ENCODE results near the gene TCTN3.
"Not testable (repeated sequence)": the region's sequence is repeated elsewhere in the genome, so short reads cannot be mapped to it uniquely, and the experiment has no call there.

TCTN3 gene

GRCh38 chr10:95628786-95629185, 64.9 kb downstream of the TCTN3 start:
- FAIRE-seq, result no peak
- TF ChIP-seq CTCF (IDR thresholded peaks at IDR 0.05; ENCODE audit: insufficient read depth, missing control alignments), result no peak
- DNase-seq (ENCODE audit: insufficient read length, low spot score), result no peak

GRCh38 chr10:95626500-95626899, 67.2 kb downstream of the TCTN3 start:
- no peak for TF ChIP-seq CTCF (IDR thresholded peaks at IDR 0.05; ENCODE audit: insufficient read depth, missing control alignments)
- FAIRE-seq (no peak), DNase-seq (ENCODE audit: insufficient read length, low spot score) (no peak)

- not testable (repeated sequence) for FAIRE-seq; DNase-seq (ENCODE audit: insufficient read length, low spot score)
Observed at GRCh38 chr10:95620415-95620814, 73.3 kb downstream of the TCTN3 start.

- DNase-seq (ENCODE audit: insufficient read length, low spot score) (no peak), FAIRE-seq (no peak)
- no peak for TF ChIP-seq CTCF (IDR thresholded peaks at IDR 0.05; ENCODE audit: insufficient read depth, missing control alignments)
Observed at GRCh38 chr10:95618101-95618500, 75.6 kb downstream of the TCTN3 start.

GRCh38 chr10:95616446-95616845, 77.3 kb downstream of the TCTN3 start:
- FAIRE-seq, result no peak
- DNase-seq (ENCODE audit: insufficient read length, low spot score), result no peak
- TF ChIP-seq CTCF (IDR thresholded peaks at IDR 0.05; ENCODE audit: insufficient read depth, missing control alignments), result no peak
